ENCODE data around the gene GCHFR.

The GCHFR gene

GRCh38 chr15:40763801-40764628 is at the start of gene GCHFR:
GCHFR (plus strand) TSS chr15:40764068; CDS start chr15:40764181, 113 bp downstream.
- in situ Hi-C loops (cut with MboI; ENCODE audit: low sequenced_read_pairs) = no loop called here

GRCh38 chr15:40714144-40714543 is 49.7 kb upstream of the GCHFR start:
- in situ Hi-C loops (cut with MboI; ENCODE audit: low sequenced_read_pairs) = no loop called here

DNA sequence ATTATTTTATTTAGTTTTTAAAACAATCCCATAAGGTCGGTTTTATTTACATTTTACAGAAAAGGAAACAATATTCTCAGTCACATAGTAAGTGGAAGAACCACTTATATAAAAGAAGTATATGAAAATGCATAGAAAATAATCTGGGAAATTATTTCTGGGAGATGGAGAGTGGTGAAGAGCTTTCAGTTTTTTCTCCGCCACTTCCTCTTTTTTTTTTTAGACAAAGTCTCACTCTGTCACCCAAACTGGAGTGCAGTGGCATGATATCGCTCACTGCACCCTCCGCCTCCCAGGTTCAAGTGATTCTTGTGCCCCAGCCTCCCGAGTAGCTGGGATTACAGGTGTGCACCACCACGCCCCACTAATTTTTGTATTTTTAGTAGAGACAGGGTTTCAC is 47.7 kb upstream of the GCHFR start:
- in situ Hi-C loops (cut with MboI; ENCODE audit: low sequenced_read_pairs) = no loop called here

DNA sequence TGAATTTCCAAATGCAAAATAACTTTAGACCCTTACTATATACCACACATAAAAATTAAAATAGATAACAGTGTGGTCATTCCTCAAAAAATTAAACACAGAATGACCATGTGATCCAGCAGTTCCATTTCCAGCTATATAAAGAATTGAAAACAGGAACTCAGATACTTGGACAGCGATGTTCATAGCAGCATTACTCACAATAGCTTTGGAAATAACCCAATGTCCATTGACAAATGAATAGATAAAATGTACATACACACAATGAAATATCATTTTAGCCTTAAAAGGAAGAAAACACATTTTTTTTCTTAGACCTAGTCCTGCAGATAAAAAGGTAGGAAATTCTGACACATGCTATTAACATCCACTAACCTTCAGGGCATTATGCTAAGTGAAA is 42.2 kb upstream of the GCHFR start:
- in situ Hi-C loops (cut with MboI; ENCODE audit: low sequenced_read_pairs) = no loop called here

DNA sequence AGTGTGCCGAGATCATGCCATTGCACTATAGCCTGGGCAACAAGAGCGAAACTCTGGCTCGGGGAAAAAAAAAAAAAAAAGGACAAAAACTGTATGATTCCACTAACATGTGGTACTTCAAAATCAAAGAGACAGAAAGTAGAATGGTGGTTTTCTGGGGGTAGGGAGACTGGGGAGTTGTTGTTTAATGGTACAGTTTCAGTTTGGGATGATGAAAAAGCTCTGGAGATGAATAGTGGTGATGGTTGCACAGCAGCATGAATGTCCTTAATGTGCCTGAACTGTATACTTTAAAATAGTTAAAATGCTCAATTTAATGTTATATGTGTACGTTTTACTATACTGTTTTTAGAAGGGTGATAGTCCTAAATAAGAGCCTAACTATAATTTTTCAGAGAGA is 41.5 kb upstream of the GCHFR start:
- in situ Hi-C loops (cut with MboI; ENCODE audit: low sequenced_read_pairs) = no loop called here

DNA sequence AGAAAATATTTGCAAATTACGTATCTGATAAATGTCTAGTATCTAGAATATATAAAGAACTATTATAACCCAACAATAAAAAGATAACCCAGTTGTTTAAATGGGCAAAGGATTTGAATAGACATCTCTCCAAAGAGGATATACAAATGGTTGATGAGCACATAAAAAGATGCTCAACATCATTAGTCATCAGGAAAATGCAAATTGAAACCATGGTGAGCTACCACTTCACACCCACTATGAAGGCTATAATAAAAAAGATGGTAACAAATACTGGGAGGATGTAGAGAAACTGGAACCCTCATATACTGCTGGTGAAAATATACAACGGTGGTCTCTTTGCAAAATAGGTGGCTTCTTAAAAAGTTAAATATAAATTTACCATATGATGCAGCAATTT is 40.9 kb upstream of the GCHFR start:
- in situ Hi-C loops (cut with MboI; ENCODE audit: low sequenced_read_pairs) = no loop called here

DNA sequence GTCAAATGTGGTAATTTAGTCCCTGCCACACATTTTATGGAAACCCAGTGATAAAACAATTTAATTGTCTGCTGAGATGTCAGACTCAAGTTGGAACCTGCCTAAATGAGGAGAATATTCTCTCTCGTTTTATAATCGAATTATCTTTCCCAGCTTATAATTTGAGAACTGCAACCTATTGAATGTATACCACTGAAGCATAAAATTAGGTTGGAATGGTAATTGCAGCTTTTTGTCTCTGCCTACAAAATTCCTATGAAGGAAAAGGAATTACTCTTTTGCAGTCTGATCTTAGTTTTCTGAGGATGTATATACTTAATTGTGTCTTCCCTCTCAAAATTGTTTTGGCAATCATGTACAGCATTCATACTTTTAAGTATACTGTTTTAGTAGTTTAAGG is 39.9 kb upstream of the GCHFR start:
- in situ Hi-C loops (cut with MboI; ENCODE audit: low sequenced_read_pairs) = no loop called here

- in situ Hi-C loops (cut with MboI; ENCODE audit: low sequenced_read_pairs) = no loop called here
Observed at GRCh38 chr15:40731034-40731433, 32.8 kb upstream of the GCHFR start.

GRCh38 chr15:40736575-40736974 is 27.3 kb upstream of the GCHFR start:
- in situ Hi-C loops (cut with MboI; ENCODE audit: low sequenced_read_pairs) = no loop called here

- in situ Hi-C loops (cut with MboI; ENCODE audit: low sequenced_read_pairs) = no loop called here
Observed at GRCh38 chr15:40737048-40737447, 26.8 kb upstream of the GCHFR start.

DNA sequence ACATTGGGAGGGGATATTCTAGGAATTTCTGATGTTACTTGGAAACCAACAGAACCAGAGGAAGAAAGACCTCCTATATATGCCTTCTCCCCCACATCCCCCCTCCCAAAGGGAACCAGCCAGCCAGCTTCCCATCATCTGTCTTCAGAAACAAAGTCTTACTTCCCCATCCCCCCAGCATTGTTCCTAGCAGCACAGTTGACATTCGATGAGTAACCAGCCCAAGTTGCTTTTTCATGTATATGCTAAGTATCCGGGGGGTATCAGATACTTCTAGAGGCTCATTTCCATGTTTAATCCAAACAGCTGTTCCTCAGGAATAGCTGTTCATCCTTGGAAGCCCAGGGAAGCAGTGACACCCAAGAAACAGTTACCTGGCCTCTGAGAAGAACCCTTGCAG is 24.8 kb upstream of the GCHFR start:
- in situ Hi-C loops (cut with MboI; ENCODE audit: low sequenced_read_pairs) = no loop called here

DNA sequence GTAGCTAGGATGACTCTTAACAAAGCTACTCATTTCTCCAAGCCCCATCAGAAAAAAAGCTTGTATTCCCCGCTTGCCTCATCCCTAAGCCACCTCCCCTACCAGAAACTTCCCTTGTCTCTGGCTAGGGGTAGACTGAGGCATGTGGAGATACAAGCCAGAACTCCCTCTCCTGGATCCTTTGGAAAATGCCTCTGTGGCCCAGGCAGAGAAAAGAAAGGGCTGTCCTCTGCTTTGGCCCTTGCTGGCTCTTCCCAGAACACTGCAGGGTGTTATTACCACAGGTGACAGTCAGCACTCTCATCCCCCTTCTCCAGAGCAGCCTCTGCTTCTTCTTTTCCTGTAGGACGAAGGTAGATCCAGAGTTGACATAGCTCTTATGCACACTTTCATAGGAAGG is 24.0 kb upstream of the GCHFR start:
- in situ Hi-C loops (cut with MboI; ENCODE audit: low sequenced_read_pairs) = no loop called here

- in situ Hi-C loops (cut with MboI; ENCODE audit: low sequenced_read_pairs) = no loop called here
Observed at GRCh38 chr15:40743485-40743901, 20.4 kb upstream of the GCHFR start.

DNA sequence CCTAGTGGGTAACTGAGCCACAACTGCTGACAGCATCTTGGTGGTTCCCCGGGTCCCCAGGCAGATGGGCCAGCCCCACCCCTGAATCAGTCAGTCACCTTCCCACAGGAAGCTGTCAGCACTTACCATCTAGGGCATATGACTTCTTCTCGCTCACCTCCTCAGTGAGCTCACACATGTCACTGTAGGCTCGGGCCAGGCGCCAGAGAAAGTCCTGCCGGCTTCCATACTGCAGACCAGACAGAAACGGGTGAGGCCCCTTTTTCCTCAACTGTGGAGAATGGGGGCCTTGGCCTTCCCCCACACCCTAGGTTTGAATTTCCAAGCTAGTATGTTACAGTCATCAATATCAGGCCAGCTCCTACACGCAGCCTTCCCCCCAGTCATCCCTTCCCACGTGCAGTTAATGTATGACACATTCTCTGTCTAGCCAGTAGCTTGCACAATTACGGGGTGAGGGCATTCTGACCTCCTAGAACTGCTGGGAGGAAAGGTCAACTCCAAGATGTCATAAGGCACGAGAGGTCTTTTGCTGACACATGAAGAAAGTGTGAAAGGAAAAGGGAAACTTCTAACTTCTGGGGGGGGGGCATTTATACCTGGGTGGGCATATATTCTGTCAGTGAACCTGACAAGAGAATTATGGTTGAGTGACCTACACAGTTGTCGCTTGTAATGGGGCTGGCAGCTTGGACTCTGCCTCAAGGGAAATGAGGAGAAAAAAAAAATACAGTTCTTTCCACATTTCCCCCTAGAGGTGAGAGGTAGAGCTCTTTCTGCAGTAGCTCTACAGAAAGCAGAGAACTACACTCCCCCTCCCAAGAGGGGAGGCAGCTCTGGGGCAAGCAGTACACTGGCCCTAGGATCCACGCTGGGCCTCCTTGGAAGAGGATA is 19.7 kb upstream of the GCHFR start:
- in situ Hi-C loops (cut with MboI; ENCODE audit: low sequenced_read_pairs) = no loop called here

GRCh38 chr15:40744815-40745152 is 19.1 kb upstream of the GCHFR start:
- in situ Hi-C loops (cut with MboI; ENCODE audit: low sequenced_read_pairs) = no loop called here

GRCh38 chr15:40746916-40747418 is 16.9 kb upstream of the GCHFR start:
- in situ Hi-C loops (cut with MboI; ENCODE audit: low sequenced_read_pairs) = no loop called here

DNA sequence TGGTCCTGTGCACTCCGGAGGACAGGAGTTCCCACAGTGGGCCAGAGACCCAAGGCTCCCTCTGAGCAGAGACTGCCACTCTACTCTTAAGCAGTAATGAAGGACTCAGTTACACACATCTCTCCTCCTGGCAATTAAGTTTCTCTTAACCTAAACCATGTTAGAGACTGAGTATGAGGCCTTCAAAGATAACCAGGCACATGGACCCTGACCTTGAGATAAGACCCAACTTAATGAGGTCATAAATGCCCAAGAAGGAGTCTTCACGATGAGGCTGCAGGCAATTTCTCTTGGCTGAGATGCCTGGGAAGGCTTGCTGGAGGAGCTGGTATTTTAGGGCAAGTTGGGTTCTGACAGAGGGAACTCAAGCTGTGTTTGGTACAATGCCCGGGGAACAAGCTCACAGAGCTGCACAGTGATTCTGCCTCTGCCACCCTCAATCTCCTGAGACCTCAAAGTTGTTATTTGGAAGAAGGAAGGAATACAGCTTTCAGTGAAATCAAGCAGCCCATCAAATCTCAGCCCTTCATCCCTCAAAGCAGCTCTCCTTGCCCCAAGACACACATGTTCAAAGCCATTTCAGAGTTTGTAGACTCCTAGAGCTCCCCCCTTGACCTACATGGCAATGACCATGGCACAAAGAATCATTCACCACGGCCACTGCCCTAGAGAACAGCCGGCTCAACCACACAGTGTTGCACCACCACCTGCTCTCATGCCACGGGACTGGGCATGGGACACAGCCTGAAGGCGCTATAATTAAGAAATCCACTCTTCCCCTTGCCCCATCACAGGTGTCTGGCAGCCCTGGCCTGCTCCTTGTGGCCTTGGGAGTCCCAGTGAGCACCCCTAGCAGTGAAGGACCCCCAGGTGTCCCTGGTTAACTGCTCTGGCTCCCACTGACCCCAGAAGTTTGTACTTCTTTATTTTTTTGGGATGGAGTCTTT is 15.9 kb upstream of the GCHFR start:
- in situ Hi-C loops (cut with MboI; ENCODE audit: low sequenced_read_pairs) = no loop called here

- in situ Hi-C loops (cut with MboI; ENCODE audit: low sequenced_read_pairs) = no loop called here
Observed at GRCh38 chr15:40749151-40749630, 14.7 kb upstream of the GCHFR start.

GRCh38 chr15:40750885-40751284 is 13.0 kb upstream of the GCHFR start:
- in situ Hi-C loops (cut with MboI; ENCODE audit: low sequenced_read_pairs) = no loop called here

GRCh38 chr15:40751745-40752144 is 12.1 kb upstream of the GCHFR start:
- in situ Hi-C loops (cut with MboI; ENCODE audit: low sequenced_read_pairs) = no loop called here

GRCh38 chr15:40754574-40754882 is 9.3 kb upstream of the GCHFR start:
- in situ Hi-C loops (cut with MboI; ENCODE audit: low sequenced_read_pairs) = no loop called here
